Measurements from ENCODE around the gene TOP3A. TPM values are rescaled to one million over a fixed set of nuclear protein-coding genes. Genes with fewer than 3 reads are reported as not detected.

TOP3A gene
- total and polyA plus RNA-seq, 9 donors, result 22.4 to 34.4 (median 26.3) TPM

DNA sequence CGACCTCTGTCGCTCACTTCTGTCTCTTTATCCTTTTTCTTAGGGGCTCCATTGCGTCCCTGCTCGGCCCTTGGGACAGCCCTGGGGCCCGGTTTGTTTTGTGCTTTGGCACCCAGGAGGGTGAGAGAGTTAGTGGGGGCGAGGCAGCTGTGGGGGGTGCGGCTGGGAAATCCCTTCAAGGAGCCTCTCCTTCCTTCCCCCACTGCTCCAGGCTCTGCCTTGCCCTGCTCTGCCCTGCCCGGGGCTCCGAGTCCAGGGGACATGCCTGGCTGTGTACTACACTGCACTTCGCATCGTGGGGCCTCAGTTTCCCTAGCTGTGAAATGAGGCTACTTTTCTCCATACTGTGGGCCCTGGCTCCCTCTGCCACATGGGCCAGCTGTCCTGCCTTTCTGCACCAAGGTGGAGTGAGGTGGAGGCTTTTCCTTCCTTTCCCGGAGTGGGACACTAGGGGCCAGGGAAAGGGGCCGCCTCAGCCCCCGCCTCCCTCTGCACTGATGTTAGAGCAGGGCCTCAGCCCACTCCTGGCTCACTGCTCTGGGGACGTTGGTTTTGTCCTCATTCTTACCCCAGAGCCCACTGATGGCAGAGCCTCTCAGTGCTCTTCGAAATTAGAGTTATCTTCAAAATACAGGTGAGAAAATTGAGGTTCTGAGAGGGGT lies 88.4 kb downstream of the TOP3A start:
- peaks cover 55% of the 10 kb centered on the region for H3K4me1 ChIP-seq (ENCODE audit: control insufficient read depth, insufficient read depth, low read length)
- peak; percentile 44 for DNase-seq
- peak overlapping the region; percentile 91 for H3K27ac ChIP-seq (ENCODE audit: low read length)
- peak overlapping the region; percentile 84 for H3K4me3 ChIP-seq (ENCODE audit: low read length)
- no peaks in the 10 kb centered on the region for H3K36me3 ChIP-seq (ENCODE audit: control insufficient read depth, insufficient read depth, low read length)
- no peaks in the 10 kb centered on the region for H3K9me3 ChIP-seq (replicated peaks; ENCODE audit: control insufficient read depth, low read depth, low read length)
- H3K27me3 ChIP-seq (ENCODE audit: control insufficient read depth, insufficient read depth, low read length), result no peaks in the 10 kb centered on the region
- 20% methylated on average over 1 of the region's 16 CpGs for WGBS (ENCODE audit: insufficient coverage)

DNA sequence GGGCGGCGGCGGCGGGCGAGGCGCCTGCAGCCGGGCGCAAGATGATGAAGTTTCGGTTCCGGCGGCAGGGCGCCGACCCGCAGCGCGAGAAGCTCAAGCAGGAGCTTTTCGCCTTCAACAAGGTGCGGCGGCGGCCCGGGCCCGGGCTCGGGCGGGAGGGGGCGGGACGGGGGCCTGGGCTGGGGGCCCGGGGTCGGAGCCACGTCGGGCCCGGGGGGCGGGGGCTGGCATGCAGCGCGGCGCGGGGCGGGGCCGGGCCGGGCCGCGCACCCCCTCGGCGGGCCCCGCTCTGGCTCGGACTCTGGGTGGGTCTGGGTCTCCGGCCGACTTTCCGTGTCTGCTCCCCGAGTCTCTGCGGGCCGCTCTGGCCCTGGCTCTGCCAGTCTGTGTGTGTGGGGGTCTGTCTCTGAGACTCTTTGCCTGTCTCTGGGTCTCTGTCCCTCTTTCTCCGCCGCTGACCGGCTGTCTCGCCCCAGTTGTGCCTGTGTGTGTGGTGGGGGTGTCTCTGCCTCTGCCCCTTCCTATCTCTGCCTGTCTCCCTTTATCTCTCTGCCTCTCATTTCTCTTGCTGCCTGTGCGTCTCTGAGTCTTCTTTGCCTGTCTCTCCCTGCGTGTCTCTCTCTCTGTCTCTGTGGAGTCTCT lies 89.0 kb downstream of the TOP3A start:
- DNase-seq, result peak; percentile 58
- WGBS (ENCODE audit: insufficient coverage), result 0% methylated on average over 40 of the region's 57 CpGs
- Histone ChIP-seq H3K36me3 (ENCODE audit: control insufficient read depth, insufficient read depth, low read length) (no peaks in the 10 kb centered on the region), H3K9me3 (replicated peaks; ENCODE audit: control insufficient read depth, low read depth, low read length) (no peaks in the 10 kb centered on the region), H3K27me3 (ENCODE audit: control insufficient read depth, insufficient read depth, low read length) (no peaks in the 10 kb centered on the region), H3K4me3 (ENCODE audit: low read length) (peak overlapping the region; percentile 84), H3K4me1 (ENCODE audit: control insufficient read depth, insufficient read depth, low read length) (peaks cover 49% of the 10 kb centered on the region), H3K27ac (ENCODE audit: low read length) (peak overlapping the region; percentile 91)

DNA sequence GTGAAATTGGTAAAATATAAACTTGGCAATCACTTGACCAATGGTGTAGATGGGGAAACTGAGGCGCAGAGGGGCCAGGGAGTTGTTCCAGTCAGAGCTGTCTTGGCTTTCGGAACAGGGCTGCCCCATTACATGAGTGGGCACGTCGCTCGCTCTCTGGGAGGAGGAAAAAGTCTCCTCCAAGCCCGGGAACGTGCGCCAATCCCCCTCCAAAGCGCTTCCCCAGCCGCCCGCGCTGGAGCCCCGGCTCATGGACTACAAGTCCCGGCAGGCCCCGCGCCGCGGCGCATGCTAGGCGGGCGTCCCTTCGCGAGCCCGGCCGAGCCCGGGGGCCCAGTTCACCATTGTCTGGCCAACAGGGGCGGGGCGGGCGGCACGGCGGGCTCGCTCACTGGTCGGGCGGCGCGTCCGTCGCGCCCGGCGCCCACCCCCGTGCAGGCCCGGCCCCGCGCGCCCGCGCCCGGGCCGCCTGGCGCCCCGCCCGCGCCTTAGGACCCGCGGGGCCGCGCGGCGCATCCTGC lies 89.6 kb downstream of the TOP3A start, which contains the start of gene LLGL1:
LLGL1 (plus strand) TSS at position 515 of the 521 bp plus-strand sequence. CDS start 48 bp downstream, outside the sequence.
- no peaks in the 10 kb centered on the region for H3K27me3 ChIP-seq (ENCODE audit: control insufficient read depth, insufficient read depth, low read length)
- H3K36me3 ChIP-seq (ENCODE audit: control insufficient read depth, insufficient read depth, low read length), result no peaks in the 10 kb centered on the region
- H3K4me3 ChIP-seq (ENCODE audit: low read length), result peak within 1 kb of the TSS; percentile 84
- no peaks in the 10 kb centered on the region for H3K9me3 ChIP-seq (replicated peaks; ENCODE audit: control insufficient read depth, low read depth, low read length)
- H3K4me1 ChIP-seq (ENCODE audit: control insufficient read depth, insufficient read depth, low read length), result peaks cover 43% of the 10 kb centered on the region
- DNase-seq, result peak; percentile 99
- WGBS (ENCODE audit: insufficient coverage), result under 1% methylated on average over 59 of the region's 60 CpGs
- H3K27ac ChIP-seq (ENCODE audit: low read length), result peak within 1 kb of the TSS; percentile 91

DNA sequence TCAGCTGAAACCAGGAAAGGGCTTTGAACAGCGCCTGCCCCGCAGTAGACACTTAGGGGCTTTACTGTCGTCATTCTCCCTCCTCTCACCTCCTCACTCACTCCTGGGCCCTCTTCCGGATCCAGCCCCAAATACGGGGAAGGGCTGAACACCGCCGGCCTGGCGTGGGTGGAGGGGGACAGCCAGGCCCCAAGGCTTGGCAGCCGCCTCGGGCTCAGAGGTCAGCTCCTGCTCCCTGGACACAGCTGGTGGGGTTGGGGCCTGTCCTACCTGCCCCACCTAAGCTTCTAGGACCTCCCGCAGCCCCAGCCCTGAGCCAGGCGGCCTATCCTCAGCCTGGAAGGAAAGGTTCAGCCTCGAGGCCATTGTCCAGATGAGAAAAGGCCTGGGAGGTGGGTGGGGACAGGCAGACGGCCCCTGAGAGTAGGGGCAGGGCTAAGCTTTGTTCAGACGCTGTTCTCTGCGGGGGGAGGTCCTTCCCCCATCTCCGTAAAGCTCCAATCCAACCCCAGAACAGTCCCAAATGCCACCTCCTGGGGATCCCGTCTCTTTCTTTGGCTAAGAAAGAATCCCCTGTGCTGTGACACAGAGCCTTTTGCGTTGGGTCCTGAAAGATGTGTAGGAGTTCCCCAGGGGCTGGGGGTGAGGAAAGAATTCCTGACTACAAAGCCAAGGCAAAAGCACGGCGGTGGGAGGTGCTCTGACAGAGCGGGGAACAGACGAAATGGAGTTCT lies 90.2 kb downstream of the TOP3A start:
- 20% methylated on average over 11 of the region's 23 CpGs for WGBS (ENCODE audit: insufficient coverage)
- no peaks in the 10 kb centered on the region for H3K9me3 ChIP-seq (replicated peaks; ENCODE audit: control insufficient read depth, low read depth, low read length)
- H3K4me3 ChIP-seq (ENCODE audit: low read length), result peak overlapping the region; percentile 35
- H3K27me3 ChIP-seq (ENCODE audit: control insufficient read depth, insufficient read depth, low read length), result no peaks in the 10 kb centered on the region
- peaks cover 36% of the 10 kb centered on the region for H3K4me1 ChIP-seq (ENCODE audit: control insufficient read depth, insufficient read depth, low read length)
- peak; percentile 88 for DNase-seq
- H3K27ac ChIP-seq (ENCODE audit: low read length), result peak overlapping the region; percentile 87
- H3K36me3 ChIP-seq (ENCODE audit: control insufficient read depth, insufficient read depth, low read length), result no peaks in the 10 kb centered on the region

DNA sequence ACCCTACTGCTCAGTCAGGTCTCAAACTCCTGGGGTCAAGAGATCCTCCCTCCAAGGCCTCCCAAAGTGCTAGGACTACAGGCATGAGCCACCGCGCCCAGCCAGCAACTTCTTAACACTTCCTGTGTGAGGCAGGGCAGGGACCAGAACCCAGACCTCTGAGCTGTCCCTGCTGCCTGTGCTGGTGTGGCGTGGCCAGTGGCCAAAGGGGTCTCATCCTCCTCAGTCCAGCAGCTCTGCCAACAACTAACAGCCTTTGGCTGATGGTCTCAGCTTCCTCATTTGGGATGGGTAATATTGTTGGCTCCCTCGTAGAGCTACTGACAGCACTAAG lies 90.8 kb downstream of the TOP3A start:
- DNase-seq, result no peak
- Histone ChIP-seq H3K4me1 (ENCODE audit: control insufficient read depth, insufficient read depth, low read length) (peaks cover 34% of the 10 kb centered on the region), H3K9me3 (replicated peaks; ENCODE audit: control insufficient read depth, low read depth, low read length) (no peaks in the 10 kb centered on the region), H3K27me3 (ENCODE audit: control insufficient read depth, insufficient read depth, low read length) (no peaks in the 10 kb centered on the region), H3K27ac (ENCODE audit: low read length) (peak overlapping the region; percentile 87), H3K36me3 (ENCODE audit: control insufficient read depth, insufficient read depth, low read length) (no peaks in the 10 kb centered on the region), H3K4me3 (ENCODE audit: low read length) (no peak overlapping the region)
- 57% methylated on average over 1 of the region's 4 CpGs for WGBS (ENCODE audit: insufficient coverage)

Other genes starting within 250 kb of the TOP3A start
- gene DRG2, start 227.0 kb downstream of the TOP3A start, total RNA-seq, result 29.6 TPM
- gene DRG2, start 227.0 kb downstream of the TOP3A start, polyA plus RNA-seq (ENCODE audit: insufficient read depth in 1 of 8, insufficient read length in 8 of 8, low replicate concordance in 1 of 8), result 10 to 100 TPM; 22.9 to 30.7 (median 25.8) TPM
- 0.58 TPM for gene MYO15A, start 206.2 kb downstream of the TOP3A start, total RNA-seq
- 1 to 10 TPM in 5 of 8 donors, under 1 TPM in 3; 0.75 to 1.8 (median 1.3) TPM for gene MYO15A, start 206.2 kb downstream of the TOP3A start, polyA plus RNA-seq (ENCODE audit: insufficient read depth in 1 of 8, insufficient read length in 8 of 8, low replicate concordance in 1 of 8)
- gene ALKBH5, start 131.2 kb downstream of the TOP3A start, total RNA-seq, result 56.5 TPM
- gene ALKBH5, start 131.2 kb downstream of the TOP3A start, polyA plus RNA-seq (ENCODE audit: insufficient read depth in 1 of 8, insufficient read length in 8 of 8, low replicate concordance in 1 of 8), result 10 to 100 TPM; 60.8 to 72.3 (median 67.4) TPM
- gene LLGL1, start 89.4 kb downstream of the TOP3A start, total RNA-seq, result 18.3 TPM
- 10 to 100 TPM; 20.4 to 35.5 (median 29.0) TPM for gene LLGL1, start 89.4 kb downstream of the TOP3A start, polyA plus RNA-seq (ENCODE audit: insufficient read depth in 1 of 8, insufficient read length in 8 of 8, low replicate concordance in 1 of 8)
- gene FLII, start 56.3 kb downstream of the TOP3A start, total RNA-seq, result 129 TPM
- gene FLII, start 56.3 kb downstream of the TOP3A start, polyA plus RNA-seq (ENCODE audit: insufficient read depth in 1 of 8, insufficient read length in 8 of 8, low replicate concordance in 1 of 8), result 100 to 1,000 TPM; 147 to 181 (median 172) TPM
- gene MIEF2, start 54.3 kb downstream of the TOP3A start, total RNA-seq, result 13.3 TPM
- 10 to 100 TPM; 12.0 to 15.5 (median 14.1) TPM for gene MIEF2, start 54.3 kb downstream of the TOP3A start, polyA plus RNA-seq (ENCODE audit: insufficient read depth in 1 of 8, insufficient read length in 8 of 8, low replicate concordance in 1 of 8)
- 6.9 TPM for gene SMCR8, start 299 bp upstream of the TOP3A start, total RNA-seq
- gene SMCR8, start 299 bp upstream of the TOP3A start, polyA plus RNA-seq (ENCODE audit: insufficient read depth in 1 of 8, insufficient read length in 8 of 8, low replicate concordance in 1 of 8), result 10 to 100 TPM in 1 of 8 donors, 1 to 10 TPM in 7; 6.3 to 10.2 (median 9.1) TPM
- 11.3 TPM for gene SHMT1, start 48.6 kb upstream of the TOP3A start, total RNA-seq
- gene SHMT1, start 48.6 kb upstream of the TOP3A start, polyA plus RNA-seq (ENCODE audit: insufficient read depth in 1 of 8, insufficient read length in 8 of 8, low replicate concordance in 1 of 8), result 10 to 100 TPM in 6 of 8 donors, 1 to 10 TPM in 2; 7.0 to 14.1 (median 10.9) TPM
- not detected for gene EVPLL, start 62.8 kb upstream of the TOP3A start, total RNA-seq
- under 1 TPM in 2 of 8 donors, not detected in 6; 0.23 to 0.25 TPM for gene EVPLL, start 62.8 kb upstream of the TOP3A start, polyA plus RNA-seq (ENCODE audit: insufficient read depth in 1 of 8, insufficient read length in 8 of 8, low replicate concordance in 1 of 8)
- gene LGALS9C, start 161.8 kb upstream of the TOP3A start, total RNA-seq, result not detected
- gene LGALS9C, start 161.8 kb upstream of the TOP3A start, polyA plus RNA-seq (ENCODE audit: insufficient read depth in 1 of 8, insufficient read length in 8 of 8, low replicate concordance in 1 of 8), result under 1 TPM in 1 of 8 donors, not detected in 7; 0.26 TPM

All from muscle of leg (tissue), 11 donors.